Limb (tissue), 2 donors: ENCODE measurements around the gene USP5.
A peak's percentile ranks its signal among the peaks of the same experiment; 100 is the strongest.

Source experiments
- DNase-seq, 2 donors: peaks; one replicate each; pipeline ENCODE4 v3.0.0-alpha.2; 2016; ENCODE audit errors: extremely low spot score in 2 of 2

The USP5 gene

GRCh38 chr12:6825398-6826124 is 26.4 kb upstream of the USP5 start:
- DNase-seq: peak; percentile 91 to 93

DNA sequence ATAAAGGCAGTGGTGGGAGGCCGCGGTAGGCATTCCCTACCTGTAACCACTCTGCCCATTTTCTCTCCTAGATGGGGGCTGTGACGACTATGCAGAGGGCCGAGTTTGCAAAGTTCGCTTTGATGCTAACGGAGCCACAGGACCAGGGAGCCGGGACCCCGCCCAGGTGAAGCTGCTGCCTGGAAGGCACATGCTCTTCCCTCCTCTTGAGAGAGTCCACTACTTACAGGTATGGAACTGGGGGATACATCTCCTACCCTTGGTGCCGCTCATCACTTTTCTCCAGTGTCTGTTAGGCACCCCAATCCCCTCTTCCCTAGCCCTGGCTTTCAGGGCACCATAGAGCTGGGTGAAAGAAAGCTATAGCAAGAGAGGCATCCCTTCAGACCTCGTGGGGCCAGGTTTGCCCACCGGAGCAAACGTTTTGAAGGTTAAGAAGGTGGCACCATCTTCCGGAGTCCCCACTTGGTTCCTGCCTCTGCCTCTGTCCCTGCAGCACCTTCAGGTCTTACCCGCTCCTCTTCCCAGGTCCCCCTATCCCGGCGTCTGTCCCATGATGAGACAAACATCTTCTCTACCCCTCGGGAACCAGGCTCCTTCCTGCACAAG is 25.7 kb upstream of the USP5 start:
- DNase-seq: no peak

- DNase-seq: peak in 1 of 2 donors; percentile 37
Observed at GRCh38 chr12:6826734-6827436, 25.1 kb upstream of the USP5 start.

DNA sequence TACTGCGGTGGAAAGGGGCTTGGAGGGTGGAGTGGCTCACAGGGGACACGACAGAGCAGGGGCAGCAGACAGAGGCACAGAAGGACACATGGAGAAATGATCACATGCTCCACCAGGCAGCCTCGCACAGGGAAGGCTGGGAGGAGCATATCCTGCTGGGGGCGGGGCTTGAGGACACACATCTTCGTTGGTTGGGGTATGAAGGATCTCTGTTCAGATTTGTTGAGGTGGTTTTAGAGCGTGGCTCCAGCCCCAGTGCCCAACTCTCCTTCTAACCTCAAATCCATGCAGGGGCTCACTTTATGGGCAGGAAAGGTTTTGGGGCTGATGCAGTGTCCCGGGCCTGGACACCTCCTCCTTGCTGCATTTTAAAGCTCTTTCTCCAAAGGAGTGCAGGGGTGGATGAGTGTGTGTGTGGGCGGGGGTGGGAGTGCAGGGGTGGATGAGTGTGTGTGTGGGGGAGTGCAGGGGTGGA is 24.5 kb upstream of the USP5 start:
- DNase-seq: peak; percentile 82 to 87

DNA sequence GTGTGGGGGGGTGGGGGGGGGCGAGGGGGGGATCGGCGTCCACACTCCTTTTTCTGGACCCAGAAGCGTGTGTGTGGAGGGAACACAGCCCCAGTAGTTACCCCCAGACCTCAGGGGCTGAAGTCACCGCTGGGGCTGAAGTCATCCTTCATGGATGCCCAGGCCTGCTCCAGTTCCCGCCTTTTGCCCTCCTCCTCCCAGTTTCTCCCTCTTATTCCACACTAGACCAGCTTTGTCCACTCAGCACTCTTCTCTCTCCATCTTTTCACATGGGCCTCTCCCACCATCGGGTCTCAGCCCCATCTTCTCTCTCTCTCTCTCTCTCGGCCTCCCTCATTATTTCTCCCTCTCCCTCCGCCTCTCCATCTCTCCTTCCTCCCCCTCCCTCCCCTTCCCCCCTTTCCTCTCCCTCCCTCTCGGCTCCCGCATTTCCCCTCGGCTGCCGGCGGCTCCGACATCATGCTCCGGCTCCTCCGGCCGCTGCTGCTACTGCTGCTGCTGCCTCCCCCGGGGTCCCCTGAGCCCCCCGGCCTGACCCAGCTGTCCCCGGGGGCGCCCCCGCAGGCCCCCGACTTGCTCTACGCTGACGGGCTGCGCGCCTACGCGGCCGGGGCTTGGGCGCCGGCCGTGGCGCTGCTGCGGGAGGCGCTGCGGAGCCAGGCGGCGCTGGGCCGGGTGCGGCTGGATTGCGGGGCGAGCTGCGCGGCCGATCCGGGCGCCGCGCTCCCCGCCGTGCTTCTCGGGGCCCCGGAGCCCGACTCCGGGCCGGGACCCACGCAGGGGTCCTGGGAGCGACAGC is 23.8 kb upstream of the USP5 start, which contains the start of gene P3H3:
Gene P3H3 (plus strand): TSS at position 426 of the 799 bp plus-strand sequence. CDS start 34 bp downstream, at position 460.
- DNase-seq: peak; percentile 62 to 83

DNA sequence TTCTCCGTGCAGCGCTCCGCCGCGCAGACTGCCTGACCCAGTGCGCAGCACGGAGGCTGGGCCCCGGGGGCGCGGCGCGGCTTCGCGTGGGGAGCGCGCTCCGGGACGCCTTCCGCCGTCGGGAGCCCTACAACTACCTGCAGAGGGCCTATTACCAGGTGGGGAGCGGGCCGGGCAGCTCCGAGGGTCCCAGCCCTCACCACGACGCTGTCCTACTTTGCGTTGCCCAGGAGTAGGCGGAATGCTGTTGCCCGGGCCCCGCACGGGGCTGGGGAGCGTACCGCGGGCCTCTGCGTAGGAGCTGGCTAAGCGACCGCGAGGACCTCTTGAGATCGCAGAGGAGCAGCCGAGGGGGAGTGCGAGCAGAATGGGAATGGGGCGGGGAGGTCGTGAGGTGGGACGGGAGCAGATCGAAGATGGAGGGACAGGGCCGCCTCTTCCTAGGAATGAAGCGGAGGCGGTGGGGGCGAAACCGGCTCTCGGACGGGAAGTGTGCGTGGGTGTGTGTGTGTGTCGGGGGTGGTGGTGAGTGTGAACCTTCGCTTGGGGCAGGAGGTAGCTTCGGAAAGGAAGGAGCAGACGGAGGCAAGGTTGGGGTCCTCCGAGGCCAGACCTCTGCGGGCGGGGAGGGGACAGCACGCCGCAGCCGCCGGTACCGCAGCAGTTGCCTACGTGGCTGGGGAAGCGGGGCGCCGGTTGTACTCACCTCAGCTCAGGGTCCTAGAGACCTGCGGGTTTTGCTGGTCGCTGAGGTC is 23.0 kb upstream of the USP5 start:
- peak; percentile 54 to 84 for DNase-seq

DNA sequence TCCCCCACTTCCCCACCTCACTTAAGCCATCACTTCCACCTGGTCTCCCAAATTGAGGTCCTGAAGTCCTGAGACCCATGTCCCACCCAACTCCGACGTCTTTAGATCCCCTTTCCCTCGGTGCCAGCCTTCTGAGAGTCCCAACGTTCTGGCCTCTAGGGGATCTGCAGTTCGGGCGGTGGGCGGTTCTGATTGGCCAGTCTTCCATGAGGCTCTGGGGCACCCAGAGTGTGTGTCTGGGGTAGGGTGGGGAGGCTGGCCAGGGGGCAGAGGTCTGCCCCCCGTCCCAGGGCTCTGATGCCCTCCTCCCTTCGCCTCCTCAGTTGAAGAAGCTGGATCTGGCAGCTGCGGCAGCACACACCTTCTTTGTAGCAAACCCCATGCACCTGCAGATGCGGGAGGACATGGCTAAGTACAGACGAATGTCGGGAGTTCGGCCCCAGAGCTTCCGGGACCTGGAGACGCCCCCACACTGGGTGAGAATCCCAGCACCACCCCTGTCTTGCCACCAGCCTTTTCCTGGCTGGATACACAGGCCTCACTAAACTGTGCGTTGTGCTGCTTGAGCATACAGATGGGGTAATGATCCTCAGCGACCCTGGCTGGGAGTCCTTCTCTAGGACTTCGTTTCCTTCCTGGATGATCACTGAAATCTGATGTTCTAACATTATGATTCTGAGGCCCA is 22.3 kb upstream of the USP5 start:
- peak in 1 of 2 donors; percentile 35 for DNase-seq

DNA sequence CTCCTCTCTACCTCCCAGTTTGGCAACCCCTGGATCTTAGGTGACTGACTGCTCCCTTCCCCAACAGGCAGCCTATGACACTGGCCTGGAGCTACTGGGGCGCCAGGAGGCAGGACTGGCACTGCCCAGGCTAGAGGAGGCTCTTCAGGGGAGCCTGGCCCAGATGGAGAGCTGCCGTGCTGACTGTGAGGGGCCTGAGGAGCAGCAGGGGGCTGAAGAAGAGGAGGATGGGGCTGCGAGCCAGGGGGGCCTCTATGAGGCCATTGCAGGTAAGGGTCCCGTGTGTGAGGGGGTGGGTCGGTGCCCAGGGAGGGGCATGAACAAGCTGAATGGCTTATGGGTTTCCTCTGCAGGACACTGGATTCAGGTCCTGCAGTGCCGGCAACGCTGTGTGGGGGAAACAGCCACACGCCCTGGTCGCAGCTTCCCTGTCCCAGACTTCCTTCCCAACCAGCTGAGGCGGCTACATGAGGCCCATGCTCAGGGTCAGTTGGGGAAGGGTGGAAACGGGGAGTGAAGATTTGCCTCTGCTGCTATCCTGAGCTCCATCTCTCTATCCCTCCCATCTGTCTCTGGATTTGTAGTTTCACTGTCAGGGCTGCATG is 21.6 kb upstream of the USP5 start:
- DNase-seq: no peak

DNA sequence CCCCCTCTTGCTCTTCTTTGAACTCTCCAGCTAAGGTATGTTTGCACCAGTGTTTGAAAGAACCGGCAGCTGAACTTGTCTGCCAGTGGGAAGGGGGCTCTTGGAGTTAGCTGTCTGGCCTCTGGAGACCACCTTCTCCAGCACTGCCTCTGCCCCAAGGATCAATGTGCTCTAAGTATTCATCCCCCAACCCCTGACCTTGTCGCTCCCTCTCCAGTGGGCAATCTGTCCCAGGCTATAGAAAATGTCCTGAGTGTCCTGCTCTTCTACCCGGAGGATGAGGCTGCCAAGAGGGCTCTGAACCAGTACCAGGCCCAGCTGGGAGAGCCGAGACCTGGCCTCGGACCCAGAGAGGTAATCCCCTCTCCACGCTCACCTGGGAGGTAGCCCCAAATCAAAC is 21.0 kb upstream of the USP5 start:
- no peak for DNase-seq

- DNase-seq: no peak
Observed at GRCh38 chr12:6831450-6831995, 20.4 kb upstream of the USP5 start.

DNA sequence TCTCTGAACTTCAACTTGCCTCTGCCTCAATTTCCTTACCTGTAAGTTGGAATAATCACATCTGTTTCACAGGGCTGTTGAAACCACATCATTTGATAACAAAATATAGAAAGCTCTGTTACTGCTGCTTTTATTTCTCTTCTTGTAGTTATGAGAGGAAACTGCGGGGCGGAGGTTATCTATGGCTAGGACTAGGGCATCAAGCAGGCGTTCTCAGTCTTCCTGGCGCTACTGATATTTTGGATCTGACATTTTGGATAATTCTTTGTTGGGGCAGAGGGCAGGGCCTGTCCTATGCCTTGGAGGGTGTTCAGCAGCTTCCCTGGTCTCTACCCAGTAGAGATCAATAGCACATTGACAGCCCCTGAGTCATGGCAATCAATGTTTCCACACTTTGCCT is 19.8 kb upstream of the USP5 start:
- DNase-seq: no peak

GRCh38 chr12:6833189-6833890 is 18.6 kb upstream of the USP5 start:
- no peak for DNase-seq

GRCh38 chr12:6834254-6834653 is 17.7 kb upstream of the USP5 start:
- no peak for DNase-seq

DNA sequence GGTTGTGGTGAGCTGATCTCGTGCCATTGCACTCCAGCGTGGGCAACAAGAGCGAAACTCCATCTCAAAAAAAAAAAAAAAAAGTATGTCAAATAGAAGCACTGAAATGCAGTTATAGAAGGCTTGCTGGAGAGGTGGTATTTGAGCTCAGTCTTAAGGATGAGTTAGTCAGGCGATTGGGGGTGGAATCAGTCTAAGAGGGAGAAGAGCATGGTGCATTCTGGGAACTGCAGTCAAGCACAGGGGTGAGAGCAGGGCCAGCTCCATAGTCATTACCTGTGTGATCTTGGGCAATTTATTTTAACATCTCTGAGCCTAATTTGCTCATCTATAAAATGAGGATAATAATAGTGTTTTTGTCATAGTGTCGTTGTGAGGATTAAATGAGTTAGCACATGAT is 17.1 kb upstream of the USP5 start:
- no peak for DNase-seq

GRCh38 chr12:6836851-6837250 is 15.1 kb upstream of the USP5 start:
- no peak for DNase-seq

GRCh38 chr12:6837370-6838060 is 14.4 kb upstream of the USP5 start:
- DNase-seq: no peak

GRCh38 chr12:6838854-6839253 is 13.1 kb upstream of the USP5 start:
- DNase-seq: no peak

DNA sequence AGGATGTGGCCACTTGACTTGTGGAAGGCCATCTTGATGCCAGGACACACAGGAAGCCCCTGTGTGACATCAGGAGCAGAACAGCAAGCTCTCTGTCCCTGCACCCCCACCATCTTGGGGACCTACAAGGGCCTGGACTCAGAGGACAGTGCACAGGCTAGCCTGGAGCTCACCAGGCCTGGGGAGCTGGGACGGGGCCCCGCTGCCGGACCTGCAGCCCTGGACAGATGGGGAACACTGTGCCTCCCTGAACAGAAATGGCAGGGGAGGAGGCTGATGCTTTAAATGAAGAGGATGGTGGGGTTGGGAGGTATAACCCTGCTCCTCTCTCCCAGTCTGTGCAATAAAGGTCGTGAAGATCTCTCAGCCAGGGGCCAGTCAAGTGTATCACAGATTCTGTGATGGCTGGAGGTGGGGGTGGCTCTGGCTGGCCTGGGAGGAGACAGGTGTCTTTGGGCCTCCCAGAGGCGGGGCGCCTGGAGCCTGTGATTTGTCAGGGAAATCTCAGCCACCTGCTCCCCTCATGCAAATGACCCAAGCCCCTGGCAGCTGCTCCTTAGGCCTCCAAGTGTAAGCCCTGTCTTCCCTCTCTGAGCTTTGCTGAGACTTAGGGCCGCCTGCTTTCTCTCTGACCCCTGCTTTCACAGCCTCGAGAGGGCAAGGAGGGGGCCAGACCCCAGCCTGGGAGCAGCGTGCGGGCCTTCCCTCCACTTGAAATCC is 12.3 kb upstream of the USP5 start:
- DNase-seq: peak; percentile 52 to 64
